Measurements from ENCODE around the gene CASP10.
"Not testable (repeated sequence)": the region's sequence is repeated elsewhere in the genome, so short reads cannot be mapped to it uniquely, and the experiment has no call there.

Gene CASP10

DNA sequence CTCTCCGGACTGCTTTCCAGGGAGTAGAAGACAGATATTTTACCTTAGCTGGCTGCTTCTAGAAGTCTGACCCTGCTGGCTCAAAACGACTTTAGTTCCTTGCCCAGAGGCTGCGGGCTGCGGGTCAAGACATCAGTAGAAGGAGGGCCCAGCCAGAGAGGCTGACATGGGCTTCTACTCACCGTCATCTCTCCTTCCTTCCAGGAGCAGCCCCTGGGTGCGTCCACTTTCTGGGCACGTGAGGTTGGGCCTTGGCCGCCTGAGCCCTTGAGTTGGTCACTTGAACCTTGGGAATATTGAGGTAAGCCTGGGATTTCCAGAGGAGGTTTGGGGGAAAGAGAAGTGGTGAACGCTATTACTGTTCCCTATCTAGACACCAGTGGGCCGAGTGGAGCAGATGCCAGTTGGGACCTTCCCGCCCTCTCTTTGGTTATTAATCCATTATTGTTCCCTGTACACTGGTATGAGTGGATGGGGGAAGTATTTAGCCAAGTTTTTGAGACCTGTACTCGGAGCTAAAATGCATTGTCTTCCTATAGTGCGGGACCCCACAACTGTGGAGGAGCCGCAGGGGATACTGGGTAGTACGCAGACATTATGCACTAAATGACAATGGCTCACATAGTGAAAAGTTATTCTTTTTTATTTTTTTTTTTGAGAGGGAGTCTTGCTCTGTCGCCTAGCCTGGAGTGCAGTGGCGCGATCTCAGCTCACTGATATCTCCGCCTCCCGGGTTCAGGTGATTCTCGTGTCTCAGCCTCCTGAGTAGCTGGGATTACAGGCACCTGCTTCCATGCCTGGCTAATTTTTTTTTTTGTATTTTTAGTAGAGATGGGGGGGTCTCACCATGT, 51.1 kb downstream of the CASP10 start:
- no peak for DNase-seq (ENCODE audit: low spot score)

DNA sequence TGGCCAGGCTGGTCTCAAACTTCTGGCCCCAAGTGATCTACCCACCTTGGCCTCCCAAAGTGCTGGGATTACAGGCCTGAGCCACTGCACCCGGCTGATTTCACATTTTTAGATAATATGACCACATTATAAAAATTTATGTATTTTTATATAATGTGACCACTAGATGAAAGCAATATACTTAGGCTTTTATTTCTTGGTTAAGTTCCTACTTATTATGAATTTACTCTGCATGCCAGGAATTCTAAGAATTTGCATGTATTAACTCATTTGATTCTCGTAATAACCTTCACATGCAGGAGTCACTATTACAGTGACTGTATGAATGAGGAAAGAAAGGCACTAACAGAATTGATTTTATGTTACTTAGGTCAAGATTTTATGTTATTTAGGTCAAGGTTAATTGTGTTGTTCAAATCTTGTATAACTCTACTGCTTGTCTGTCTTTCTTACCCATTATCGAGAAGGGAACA, 51.8 kb downstream of the CASP10 start:
- DNase-seq (ENCODE audit: low spot score): no peak

GRCh38 chr2:201235860-201236811, 53.2 kb downstream of the CASP10 start:
- peak; percentile 61 for DNase-seq (ENCODE audit: low spot score)

DNA sequence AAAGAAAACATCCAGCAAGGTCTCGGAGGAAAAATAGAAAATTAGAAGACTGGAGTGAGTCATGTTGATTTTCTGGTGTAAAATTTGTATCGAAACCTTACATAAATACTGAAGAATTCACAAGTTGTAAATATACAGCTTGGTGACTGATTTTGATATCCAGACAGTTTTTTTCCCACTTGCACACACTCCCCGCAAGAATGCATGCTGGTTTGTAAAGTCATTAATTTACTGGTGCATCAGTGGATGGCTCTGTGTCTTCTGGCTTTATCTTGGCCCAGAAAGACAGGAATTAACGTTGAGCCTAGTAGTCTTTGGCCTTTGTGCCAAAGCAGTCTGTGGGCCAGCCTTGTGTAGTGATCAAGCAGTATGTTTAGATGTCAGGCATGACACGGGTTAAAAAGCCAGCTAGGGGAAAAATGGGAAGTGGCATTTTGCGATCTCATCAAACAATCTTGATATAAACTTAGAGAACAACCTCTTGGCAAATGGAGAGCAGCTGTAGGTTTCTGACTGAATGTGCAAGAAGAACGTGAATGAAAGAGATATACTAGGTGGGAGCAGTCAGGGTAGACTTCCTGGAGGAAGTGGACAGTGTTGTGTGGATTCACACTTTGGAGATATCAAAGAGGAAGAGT, 54.7 kb downstream of the CASP10 start:
- DNase-seq (ENCODE audit: low spot score): no peak

DNA sequence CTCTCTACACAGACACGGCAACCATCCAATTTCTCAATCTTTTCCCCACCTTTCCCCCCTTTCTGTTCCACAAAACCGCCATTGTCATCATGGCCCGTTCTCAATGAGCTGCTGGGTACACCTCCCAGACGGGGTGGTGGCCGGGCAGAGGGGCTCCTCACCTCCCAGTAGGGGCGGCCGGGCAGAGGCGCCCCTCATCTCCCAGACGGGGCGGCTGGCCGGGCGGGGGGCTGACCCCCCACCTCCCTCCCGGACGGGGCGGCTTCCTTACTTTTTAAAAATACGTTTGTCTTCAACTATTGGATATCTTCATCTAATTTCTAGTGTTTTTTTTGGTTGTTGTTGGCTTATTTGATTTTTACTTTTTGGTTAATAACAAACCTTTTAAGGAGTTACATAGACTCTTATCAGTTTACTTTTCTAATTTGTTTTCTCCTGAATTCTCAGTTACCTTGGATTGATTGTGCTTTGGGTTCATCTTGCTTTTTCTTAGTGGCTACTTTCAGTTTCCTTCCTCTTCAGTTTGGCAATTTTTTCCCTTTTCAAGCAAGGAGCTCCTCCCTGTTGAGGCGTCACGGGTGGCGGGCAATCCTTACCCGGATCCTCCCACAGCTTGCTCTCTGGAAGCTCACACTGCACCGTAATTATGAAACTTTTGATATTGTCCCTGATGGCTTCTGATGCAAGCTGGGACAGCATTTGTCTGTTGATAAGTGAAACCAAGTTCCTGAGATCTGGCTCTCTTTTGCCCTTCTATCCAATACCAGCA, 56.4 kb downstream of the CASP10 start:
- not testable (repeated sequence) for DNase-seq (ENCODE audit: low spot score)

DNA sequence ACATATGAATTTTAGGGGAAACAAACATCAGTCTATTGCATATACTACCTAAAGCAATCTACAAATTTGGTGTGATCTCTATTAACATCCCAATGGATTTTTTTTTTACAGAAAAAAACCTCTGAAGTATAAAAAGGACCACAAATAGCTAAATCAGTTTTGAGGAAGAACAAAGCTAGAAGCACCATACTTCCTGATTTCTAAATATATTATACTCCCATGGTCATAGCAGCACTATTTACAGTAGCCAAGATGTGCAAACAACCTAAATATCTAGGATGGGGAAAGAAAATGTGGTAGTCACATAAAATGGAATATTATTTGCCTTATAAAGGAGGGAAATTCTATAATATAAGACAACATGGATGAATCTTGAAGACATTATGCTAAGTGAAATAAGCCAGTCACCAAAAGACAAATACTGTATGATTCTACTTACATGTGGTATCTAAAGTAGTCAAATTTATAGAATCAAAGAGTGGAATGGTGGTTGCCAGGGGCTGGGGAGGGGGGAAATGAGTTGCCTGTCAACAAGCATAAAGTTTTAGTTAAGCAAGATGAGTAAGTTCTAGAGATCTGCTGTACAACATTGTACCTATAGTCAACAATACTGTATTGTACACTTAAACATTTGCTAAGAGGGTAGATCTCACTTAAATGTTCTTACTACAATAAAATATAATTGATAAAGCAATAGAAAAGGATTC, 59.8 kb downstream of the CASP10 start:
- no peak for DNase-seq (ENCODE audit: low spot score)

GRCh38 chr2:201244829-201245228, 61.9 kb downstream of the CASP10 start:
- DNase-seq (ENCODE audit: low spot score): no peak

- DNase-seq (ENCODE audit: low spot score): no peak
Observed at GRCh38 chr2:201246280-201246679, 63.3 kb downstream of the CASP10 start.

GRCh38 chr2:201248288-201248844, 65.4 kb downstream of the CASP10 start:
- DNase-seq (ENCODE audit: low spot score): no peak

DNA sequence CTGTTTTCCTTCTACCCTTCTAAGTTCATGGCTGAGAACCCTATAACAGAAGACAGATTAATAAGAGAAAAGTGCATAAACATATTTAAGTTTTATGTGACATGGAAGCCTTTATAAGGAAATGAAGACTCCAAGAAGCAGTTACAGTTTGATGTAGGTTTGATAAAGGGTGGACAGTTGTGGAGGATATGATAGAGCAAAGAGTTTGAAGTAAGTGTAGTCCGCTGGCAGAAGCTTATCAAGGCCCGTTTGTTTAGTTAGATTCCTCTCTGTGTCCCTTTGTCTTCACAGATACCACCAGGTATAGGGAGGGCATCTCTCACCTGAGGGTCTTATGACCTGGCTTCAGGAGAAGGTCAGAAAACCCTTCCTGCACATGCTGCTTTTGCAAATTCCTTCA, 66.9 kb downstream of the CASP10 start:
- no peak for DNase-seq (ENCODE audit: low spot score)

GRCh38 chr2:201250741-201251140, 67.8 kb downstream of the CASP10 start:
- no peak for DNase-seq (ENCODE audit: low spot score)

- DNase-seq (ENCODE audit: low spot score): no peak
Observed at GRCh38 chr2:201254081-201254730, 71.3 kb downstream of the CASP10 start.

GRCh38 chr2:201255408-201256033, 72.6 kb downstream of the CASP10 start:
- DNase-seq (ENCODE audit: low spot score): no peak

DNA sequence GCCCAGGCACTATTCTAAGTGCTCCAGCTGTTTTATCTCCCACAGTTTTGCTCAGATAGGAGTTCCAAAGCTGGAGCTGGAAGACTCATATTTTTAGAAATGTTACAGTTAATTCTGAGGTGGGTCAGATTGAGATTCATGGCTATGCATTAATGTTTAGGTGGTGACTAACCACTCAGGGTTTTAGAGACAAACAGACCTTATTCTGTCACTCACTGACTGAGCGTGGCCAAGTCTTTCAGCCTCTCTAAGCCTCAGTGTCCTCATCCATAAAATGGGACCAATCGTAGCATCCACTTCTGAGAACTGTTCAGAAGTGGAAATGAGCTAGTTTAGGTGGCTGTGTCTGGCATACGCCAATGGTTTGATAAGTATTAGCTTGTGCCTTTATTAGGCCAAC, 73.1 kb downstream of the CASP10 start:
- no peak for DNase-seq (ENCODE audit: low spot score)

GRCh38 chr2:201257381-201257955, 74.5 kb downstream of the CASP10 start:
- DNase-seq (ENCODE audit: low spot score): no peak

DNA sequence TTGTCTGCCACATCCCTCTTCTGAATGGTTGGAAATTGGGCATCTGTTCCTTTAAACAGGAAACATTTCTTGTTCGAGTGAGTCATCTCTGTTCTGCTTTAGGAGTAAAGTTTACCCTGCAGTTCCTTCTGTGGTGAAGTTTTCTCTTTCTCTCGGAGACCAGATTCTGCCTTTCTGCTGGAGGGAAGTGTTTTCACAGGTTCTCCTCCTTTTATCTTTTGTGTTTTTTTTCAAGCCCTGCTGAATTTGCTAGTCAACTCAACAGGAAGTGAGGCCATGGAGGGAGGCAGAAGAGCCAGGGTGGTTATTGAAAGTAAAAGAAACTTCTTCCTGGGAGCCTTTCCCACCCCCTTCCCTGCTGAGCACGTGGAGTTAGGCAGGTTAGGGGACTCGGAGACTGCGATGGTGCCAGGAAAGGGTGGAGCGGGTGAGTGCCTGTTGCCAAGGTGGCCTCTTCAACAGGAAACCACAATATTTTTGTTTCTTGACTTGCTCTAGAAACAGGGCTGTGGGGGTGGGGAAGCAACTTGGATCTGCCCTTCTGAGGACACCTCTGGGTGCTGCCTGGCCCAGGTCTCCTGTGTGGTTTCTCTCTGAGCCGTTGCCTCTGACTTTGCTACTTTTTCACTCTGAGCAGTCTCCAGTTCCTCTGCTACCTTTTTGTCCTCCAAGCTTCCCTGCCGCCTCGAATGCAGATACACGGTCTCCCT, 75.2 kb downstream of the CASP10 start:
- no peak for DNase-seq (ENCODE audit: low spot score)

GRCh38 chr2:201258666-201259615, 76.0 kb downstream of the CASP10 start:
- DNase-seq (ENCODE audit: low spot score): no peak

All from ecto neural progenitor cell (in vitro differentiated cells).